ENCODE data around the gene EFNA3. TPM values are rescaled to one million over a fixed set of nuclear protein-coding genes. Genes with fewer than 3 reads are reported as not detected.

EFNA3 gene
- total and polyA plus RNA-seq, 2 experiments from 2014 or later, result 5.5 to 13.1 TPM

DNA sequence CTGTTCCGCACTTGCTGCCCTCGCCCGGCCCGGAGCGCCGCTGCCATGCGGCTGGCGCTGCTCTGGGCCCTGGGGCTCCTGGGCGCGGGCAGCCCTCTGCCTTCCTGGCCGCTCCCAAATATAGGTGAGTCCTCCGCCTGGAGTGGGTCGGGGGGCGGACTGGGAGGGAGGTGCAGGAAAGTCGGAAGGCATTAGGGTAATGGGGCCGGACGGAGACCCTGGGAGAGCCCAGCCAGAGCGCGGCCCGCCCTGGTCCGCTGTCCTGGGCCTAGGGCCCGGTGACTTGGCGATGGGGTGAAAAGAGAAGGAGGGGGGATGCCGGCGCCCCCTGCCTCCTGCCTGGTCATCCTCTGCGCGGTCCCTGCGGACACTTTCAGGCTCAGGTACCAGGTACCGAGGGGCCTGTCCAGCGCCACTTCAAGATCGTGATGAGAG is 27.3 kb upstream of the EFNA3 start:
- no peaks in the 10 kb centered on the region for H3K79me2 ChIP-seq
- H2AFZ ChIP-seq, result peak overlapping the region; percentile 84
- H3K27ac ChIP-seq, result peak overlapping the region; percentile 57
- DNase-seq (ENCODE audit: low spot score), result no peak
- H3K27me3 ChIP-seq, result no peaks in the 10 kb centered on the region
- H3K9me2 ChIP-seq (replicated peaks; ENCODE audit: insufficient read depth), result no peaks in the 10 kb centered on the region
- no peaks in the 10 kb centered on the region for H3K9me3 ChIP-seq (ENCODE audit: low read depth)
- no peak for TF ChIP-seq CTCF (IDR thresholded peaks at IDR 0.05; ENCODE audit: poor library complexity)
- no peak for TF ChIP-seq EZH2 (IDR thresholded peaks at IDR 0.05; ENCODE audit: borderline replicate concordance)
- no peak for TF ChIP-seq EZH2phosphoT487 (IDR thresholded peaks at IDR 0.05; ENCODE audit: low read depth, severe bottlenecking, unreplicated experiment)
- H3K4me1 ChIP-seq (ENCODE audit: insufficient read depth), result peaks cover 25% of the 10 kb centered on the region
- peak overlapping the region; percentile 92 for H3K4me3 ChIP-seq
- under 1% methylated on average over 23 of the region's 31 CpGs for WGBS (ENCODE audit: low lambda C conversion rate, missing lambda C conversion rate)
- no peaks in the 10 kb centered on the region for H4K20me1 ChIP-seq (ENCODE audit: insufficient read depth, poor library complexity, severe bottlenecking)
- peak overlapping the region; percentile 93 for H3K4me2 ChIP-seq
- no peaks in the 10 kb centered on the region for H3K36me3 ChIP-seq (replicated peaks; ENCODE audit: insufficient read depth, low read depth)

- Histone ChIP-seq H3K4me2 (peak overlapping the region; percentile 93), H4K20me1 (ENCODE audit: insufficient read depth, poor library complexity, severe bottlenecking) (no peaks in the 10 kb centered on the region), H3K79me2 (no peaks in the 10 kb centered on the region), H3K4me3 (peak overlapping the region; percentile 92), H3K4me1 (ENCODE audit: insufficient read depth) (peaks cover 25% of the 10 kb centered on the region), H3K9me2 (replicated peaks; ENCODE audit: insufficient read depth) (no peaks in the 10 kb centered on the region), H3K9me3 (ENCODE audit: low read depth) (no peaks in the 10 kb centered on the region), H2AFZ (peak overlapping the region; percentile 84), H3K36me3 (replicated peaks; ENCODE audit: insufficient read depth, low read depth) (no peaks in the 10 kb centered on the region), H3K27me3 (no peaks in the 10 kb centered on the region), H3K27ac (peak overlapping the region; percentile 57)
- DNase-seq (ENCODE audit: low spot score), result no peak
- WGBS (ENCODE audit: low lambda C conversion rate, missing lambda C conversion rate), result 11% methylated on average over 17 of the region's 27 CpGs
- TF ChIP-seq EZH2 (IDR thresholded peaks at IDR 0.05; ENCODE audit: borderline replicate concordance) (no peak), CTCF (IDR thresholded peaks at IDR 0.05; ENCODE audit: poor library complexity) (no peak), EZH2phosphoT487 (IDR thresholded peaks at IDR 0.05; ENCODE audit: low read depth, severe bottlenecking, unreplicated experiment) (no peak)
Measured at GRCh38 chr1:155051777-155052398, 26.7 kb upstream of the EFNA3 start.

GRCh38 chr1:155052439-155053395 is 25.9 kb upstream of the EFNA3 start:
- Histone ChIP-seq H3K4me3 (no peak overlapping the region), H3K4me2 (peak overlapping the region; percentile 93), H2AFZ (no peak overlapping the region), H3K9me2 (replicated peaks; ENCODE audit: insufficient read depth) (no peaks in the 10 kb centered on the region), H3K9me3 (ENCODE audit: low read depth) (no peaks in the 10 kb centered on the region), H3K27ac (no peak overlapping the region), H4K20me1 (ENCODE audit: insufficient read depth, poor library complexity, severe bottlenecking) (no peaks in the 10 kb centered on the region), H3K79me2 (no peaks in the 10 kb centered on the region), H3K36me3 (replicated peaks; ENCODE audit: insufficient read depth, low read depth) (no peaks in the 10 kb centered on the region), H3K27me3 (no peaks in the 10 kb centered on the region), H3K4me1 (ENCODE audit: insufficient read depth) (peaks cover 25% of the 10 kb centered on the region)
- 69% methylated on average over 12 of the region's 12 CpGs for WGBS (ENCODE audit: low lambda C conversion rate, missing lambda C conversion rate)
- DNase-seq (ENCODE audit: low spot score), result no peak
- TF ChIP-seq CTCF (IDR thresholded peaks at IDR 0.05; ENCODE audit: poor library complexity) (peak; percentile 10), EZH2 (IDR thresholded peaks at IDR 0.05; ENCODE audit: borderline replicate concordance) (no peak), EZH2phosphoT487 (IDR thresholded peaks at IDR 0.05; ENCODE audit: low read depth, severe bottlenecking, unreplicated experiment) (no peak)
